ENCODE data around the gene DYNC1I1.

Gene DYNC1I1

GRCh38 chr7:95999481-95999880 is 227.1 kb downstream of the DYNC1I1 start:
- H3K27ac ChIP-seq, result no peak overlapping the region

GRCh38 chr7:96004578-96004977 is 232.2 kb downstream of the DYNC1I1 start:
- no peak overlapping the region for H3K27ac ChIP-seq
- TF ChIP-seq CTCF (conservative IDR thresholded peaks at IDR 0.05), result peak; percentile 21

More at GRCh38 chr7:95999481-95999880, 227.1 kb downstream of the DYNC1I1 start:
- TF ChIP-seq CTCF (conservative IDR thresholded peaks at IDR 0.05), result no peak

- TF ChIP-seq CTCF (conservative IDR thresholded peaks at IDR 0.05), result no peak
Observed at GRCh38 chr7:96005271-96005670, 232.9 kb downstream of the DYNC1I1 start.

GRCh38 chr7:96009148-96009547 is 236.8 kb downstream of the DYNC1I1 start:
- no peak for TF ChIP-seq CTCF (conservative IDR thresholded peaks at IDR 0.05)

More at GRCh38 chr7:96005271-96005670, 232.9 kb downstream of the DYNC1I1 start:
- H3K27ac ChIP-seq, result no peak overlapping the region

GRCh38 chr7:96013836-96014235 is 241.5 kb downstream of the DYNC1I1 start:
- TF ChIP-seq CTCF (conservative IDR thresholded peaks at IDR 0.05), result no peak
- no peak overlapping the region for H3K27ac ChIP-seq

More at GRCh38 chr7:96009148-96009547, 236.8 kb downstream of the DYNC1I1 start:
- H3K27ac ChIP-seq, result no peak overlapping the region

- H3K27ac ChIP-seq, result no peak overlapping the region
- no peak for TF ChIP-seq CTCF (conservative IDR thresholded peaks at IDR 0.05)
Observed at GRCh38 chr7:96014617-96015016, 242.3 kb downstream of the DYNC1I1 start.

GRCh38 chr7:96016056-96016586 is 243.8 kb downstream of the DYNC1I1 start:
- H3K27ac ChIP-seq, result no peak overlapping the region

More at GRCh38 chr7:96016056-96016586, 243.8 kb downstream of the DYNC1I1 start:
- no peak for TF ChIP-seq CTCF (conservative IDR thresholded peaks at IDR 0.05)
